Embryonic facial prominence (tissue), 1 donor: ENCODE measurements around the gene FAM168A.

Experiments
- DNase-seq: peaks from one replicate; pipeline ENCODE4 v3.0.0-alpha.2; 2016; ENCODE audit errors: extremely low spot score

The FAM168A gene

DNA sequence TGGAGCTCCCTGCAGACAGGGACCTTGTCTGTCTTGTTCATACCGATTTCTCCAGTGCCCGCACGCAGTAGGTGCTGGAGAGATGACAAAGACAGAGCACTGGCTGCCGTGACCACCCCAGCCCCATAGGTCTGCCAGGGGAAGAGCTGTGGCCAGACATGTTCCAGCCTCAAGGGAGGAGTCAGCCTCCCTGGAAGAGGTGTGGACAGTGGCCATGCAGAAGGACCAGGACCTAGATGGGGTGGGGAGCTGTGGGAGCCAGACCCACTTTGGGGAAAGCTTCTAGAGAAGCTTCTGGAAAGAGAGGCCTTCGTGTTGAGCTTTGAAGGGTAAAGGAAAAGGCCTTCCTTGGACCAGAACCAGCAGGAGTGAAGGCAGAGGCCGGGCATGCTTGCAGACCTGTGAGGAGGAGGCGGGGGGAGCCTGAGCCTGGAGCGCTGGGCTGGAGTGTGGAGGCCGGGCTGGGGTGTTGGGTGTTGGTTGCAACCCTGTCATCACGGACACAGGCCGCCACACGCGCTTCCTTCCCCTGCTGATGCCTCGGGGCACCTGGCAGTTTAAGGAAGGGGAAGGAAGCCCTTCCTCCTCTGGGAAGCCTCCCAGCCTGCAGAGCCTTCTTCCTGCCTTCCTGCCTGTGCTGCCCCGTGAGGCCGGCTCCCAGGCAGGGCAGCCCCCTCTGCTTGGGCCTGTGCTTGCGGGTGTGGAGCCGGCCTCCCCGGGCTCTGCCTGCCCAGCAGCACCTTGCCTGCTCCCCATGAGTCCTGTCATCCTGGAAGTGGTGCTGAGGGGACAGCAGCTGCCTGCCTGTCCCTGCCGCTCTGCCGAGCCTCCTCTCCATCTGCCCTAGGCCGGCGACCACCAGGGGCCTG, 209.4 kb downstream of the FAM168A start:
- DNase-seq = no peak

DNA sequence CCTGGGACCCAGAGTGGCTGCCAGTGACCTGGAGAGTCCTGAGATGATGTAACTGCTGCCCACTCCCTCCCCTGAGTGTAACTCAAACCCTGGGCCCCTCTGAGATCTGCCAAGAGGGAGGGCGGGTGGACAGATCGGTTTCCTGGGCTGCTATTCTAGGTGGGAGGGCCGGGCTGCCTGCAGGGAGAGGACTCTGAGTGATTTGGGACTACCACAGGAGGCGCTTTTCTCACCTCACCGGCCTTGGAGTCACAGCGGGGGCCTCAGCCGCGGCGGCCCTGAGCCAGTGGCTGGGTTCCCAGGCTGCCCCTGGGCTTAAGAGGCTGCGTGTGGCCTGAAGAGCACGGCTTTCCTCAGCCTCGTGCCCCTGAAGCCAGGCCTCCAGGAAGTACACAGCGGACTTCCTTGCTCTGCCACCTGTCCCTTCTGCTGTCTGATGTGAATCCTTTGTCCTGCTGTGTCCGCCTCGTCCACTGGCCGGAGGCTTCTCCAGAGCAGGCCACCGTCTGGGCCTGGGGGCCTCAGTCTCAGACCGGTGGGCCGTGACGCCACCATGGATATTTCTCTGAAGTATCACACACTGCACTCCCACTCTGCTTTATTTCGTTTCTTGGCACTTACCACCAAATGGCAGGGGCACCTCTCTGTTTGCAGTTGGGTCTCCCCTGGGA, 210.2 kb downstream of the FAM168A start:
- no peak for DNase-seq

DNA sequence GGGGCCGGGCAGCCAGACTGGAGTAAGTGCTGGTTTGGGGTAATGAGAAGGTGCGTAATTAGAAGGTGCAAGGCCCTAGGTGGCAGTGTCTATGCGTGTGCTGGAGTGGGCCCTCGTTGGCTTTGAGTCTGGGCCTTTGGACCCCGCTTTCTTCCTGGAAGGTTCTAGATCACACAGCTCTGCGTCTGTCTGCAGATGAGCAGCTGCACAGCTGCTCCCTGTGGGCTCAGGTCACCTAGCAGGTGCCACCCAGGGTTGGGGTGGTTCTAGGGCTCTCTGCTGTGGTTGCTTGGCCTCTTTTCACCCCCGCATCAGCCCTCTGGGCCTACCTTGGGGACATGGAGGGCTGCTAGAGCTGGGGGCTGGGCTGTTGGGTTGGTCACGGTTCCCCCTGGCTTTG, 211.4 kb downstream of the FAM168A start:
- no peak for DNase-seq

DNA sequence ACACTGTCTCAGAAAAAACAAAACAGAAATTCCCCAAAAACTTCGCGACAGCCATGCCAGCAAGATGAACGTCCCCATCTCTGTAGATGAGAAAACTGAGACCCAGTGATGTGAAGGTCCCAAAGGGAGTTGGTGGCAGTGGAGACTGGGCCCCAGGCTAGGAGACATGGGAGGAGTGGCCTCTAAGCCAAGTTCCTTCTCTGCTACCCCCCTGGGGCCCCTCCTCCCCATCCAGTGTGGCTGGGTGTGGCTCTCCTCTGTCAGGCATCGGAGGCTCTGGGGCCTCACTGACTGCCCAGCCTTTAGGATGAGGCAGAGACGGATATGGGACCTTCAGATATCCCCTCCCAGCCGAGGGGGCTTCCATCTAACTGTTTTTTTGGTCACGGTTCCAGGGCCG, 211.9 kb downstream of the FAM168A start:
- no peak for DNase-seq

DNA sequence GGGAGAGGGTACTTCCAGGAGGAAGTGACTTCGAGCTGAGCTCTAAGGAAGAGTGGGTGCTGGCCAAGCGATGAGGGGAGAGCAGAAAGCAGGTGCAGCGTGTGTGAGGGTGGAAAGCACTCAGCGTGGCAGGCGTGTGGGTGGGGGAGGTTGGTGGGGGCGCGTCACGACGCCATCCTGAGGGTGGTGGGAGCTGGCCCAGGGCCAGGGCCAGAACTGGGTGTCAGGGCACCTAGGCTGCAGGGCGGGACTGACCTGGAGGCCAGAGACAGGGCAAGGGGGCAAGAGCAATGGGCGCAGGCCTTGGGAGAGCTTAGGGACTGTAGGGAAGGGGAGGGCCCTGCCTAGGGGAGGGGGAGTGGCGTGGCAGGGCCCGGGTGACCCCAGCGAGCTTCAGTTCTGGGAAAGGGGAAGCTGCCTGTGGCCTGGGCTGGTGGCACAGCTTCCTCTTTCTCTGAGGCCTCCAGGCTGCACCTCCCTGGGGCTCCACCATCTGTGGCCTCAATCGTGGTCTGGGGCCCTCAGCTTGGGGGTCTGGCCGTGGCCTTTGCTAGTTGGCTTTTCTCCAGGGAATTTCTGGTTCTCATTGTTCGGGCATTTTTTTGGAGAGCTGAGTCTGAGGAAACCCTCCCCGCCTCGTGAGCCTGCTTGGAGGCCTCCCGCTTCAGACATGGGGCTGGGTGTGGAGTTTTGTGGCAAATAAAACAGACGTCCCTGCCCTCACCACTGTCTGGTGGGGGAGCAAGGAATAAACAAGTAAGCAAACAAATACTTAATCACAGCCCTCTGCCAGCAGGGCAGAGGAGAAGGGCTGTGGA, 212.8 kb downstream of the FAM168A start:
- no peak for DNase-seq

DNA sequence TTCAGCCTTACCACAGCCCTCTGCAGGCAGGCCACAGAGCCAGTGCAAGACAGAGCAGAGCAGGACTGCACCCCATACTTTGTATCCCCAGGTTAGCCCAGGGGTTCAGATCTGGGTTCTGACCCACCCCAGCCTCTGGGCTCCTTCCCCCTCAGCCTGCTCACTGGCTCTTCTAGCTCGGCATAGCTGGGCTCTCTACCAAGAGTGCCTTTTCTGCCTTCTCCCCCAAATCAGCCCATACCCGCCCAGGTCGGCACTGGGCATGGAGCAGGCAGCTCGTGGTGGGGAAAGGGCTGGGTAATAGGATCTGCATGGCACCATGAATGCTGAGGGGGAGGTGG, 213.4 kb downstream of the FAM168A start:
- DNase-seq = no peak

DNA sequence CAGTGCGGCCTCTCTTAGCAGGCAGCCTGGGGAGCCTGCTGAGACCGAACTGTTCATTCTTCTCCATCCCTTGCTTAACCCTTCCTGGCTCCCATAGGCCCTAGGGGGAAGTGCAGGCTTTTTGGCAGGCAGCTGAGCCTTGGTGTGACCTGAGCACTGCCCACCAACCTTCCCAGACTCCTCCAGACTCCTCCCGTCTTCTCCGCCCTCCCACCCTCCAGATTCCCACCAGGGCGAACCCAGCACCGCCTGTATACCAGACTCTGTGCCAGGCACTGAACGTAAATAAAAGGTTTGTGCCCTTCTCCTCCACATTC, 213.8 kb downstream of the FAM168A start:
- DNase-seq = no peak

DNA sequence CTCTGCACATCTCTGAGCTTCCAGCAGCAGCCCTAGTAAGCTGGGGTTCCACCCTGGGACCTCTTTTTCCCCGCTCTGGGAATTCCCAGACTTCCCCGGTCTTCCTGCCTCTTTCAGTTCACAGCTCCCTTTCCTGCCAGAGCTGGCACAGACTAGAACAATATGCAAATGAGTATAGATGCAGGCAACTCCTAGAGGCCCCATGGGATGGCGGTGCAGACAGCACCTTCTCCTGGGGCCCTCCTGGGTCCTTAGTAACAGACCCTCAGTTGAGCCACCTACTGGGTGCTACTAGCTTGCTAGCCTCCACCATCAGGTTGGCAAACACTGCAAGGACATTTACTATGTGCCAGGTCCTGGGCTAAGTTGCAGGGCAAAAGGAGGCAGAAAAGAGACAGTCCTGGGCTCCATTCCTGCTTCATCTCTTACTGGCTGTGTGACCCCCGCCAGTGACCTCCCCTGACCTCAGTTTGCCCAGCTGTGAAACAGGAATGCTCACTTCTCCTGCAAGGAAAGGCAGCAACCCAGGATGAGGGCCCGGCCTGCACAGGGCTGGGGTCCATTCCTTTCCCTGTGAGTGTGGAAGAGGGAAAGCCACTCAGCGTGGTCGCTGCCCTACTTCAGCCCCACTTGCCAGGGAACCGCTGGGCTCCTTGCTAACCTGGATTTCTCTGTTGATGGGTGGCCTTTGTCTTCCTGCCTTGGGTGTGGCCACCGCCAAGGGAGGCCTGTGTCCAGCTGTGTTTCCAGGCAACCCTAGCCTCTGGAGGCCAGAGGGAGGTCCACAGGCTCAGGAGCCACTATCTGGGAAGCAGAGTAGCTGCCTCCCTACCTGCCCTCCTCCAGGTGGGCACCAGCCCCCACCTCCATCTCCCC, 214.4 kb downstream of the FAM168A start:
- no peak for DNase-seq

DNA sequence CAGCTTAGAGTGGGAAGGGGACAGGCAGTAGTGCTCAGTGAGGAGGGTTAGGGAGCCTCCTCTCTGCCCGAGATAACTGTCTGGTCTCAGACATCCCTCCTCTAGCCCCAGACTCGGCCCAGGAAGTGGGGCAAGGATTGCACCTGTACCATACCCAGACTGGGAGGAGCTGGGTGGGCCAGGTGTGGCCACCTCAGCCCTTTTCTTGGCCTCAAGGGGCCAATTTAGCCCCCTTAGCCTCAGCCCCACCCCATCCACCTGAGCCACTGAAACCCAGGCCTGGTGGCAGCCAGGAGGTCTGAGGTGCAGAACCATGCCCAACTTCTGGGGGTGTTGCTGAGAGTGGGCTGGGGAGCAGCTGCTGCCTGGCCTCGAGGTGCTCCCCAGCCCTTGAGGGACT, 215.2 kb downstream of the FAM168A start:
- DNase-seq = no peak

DNA sequence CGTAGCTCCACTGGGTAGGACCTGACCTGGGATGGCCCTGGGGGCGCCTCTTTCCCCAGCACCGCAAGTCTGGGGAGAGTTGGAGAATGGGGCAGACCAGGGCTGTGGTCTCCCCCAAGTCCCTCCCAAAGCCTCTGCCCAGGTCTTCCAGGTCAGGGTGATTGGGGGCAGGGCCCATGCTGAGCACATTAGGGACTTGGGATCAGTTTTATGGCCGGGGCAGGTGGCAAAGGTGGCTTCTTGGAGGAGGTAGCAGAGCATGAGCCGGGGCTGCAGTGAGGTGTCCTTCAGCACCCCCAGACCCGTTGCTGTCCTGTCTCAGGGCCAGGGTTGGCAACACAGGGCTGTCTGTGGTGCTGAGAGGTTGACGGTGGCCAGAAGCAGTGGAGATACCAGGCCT, 215.7 kb downstream of the FAM168A start:
- no peak for DNase-seq

DNA sequence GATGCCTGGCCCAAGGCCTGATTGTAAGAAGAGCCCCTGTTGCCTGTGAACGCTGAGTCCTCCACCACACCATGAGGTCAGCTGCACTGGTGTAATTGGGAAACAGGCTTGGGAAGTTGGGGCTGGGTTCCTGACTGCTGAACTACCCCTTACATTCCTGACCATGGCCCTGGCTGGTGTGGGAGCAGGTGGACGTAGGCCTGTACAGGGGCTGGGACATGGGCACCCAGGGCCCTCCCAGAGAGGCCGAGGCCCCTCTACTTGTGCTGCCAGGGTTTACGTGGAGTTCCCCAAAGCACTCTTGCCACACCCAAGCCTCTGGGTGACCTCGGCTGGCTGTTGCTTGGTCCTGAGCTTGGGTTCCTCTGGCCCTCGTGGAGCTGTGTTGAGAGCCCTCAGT, 216.3 kb downstream of the FAM168A start:
- DNase-seq = no peak

DNA sequence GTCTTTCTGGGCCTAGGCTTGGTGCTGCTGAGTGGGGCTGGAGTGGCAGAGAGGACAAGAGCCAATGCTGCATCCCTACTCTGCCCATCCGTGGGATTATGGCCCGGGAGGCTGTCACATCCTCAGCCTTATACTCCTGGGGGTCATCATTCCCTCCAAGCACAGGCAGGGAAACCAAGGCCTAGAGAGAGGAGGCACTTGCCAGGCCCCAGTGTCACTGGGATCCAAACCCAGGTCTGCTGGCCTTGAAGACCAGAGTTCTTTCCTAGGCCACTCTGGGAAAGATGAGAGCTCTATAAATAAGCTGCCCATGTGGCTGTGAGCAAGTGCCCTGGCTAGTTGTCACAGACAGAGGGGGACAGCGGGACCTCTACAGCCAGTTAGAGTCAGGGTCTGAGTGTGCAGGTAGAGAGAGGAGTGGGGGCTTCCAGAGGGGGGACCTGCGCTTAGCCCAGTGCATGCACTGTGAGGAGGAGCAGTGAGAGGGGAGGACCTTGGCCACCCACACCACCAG, 217.0 kb downstream of the FAM168A start:
- no peak for DNase-seq

DNA sequence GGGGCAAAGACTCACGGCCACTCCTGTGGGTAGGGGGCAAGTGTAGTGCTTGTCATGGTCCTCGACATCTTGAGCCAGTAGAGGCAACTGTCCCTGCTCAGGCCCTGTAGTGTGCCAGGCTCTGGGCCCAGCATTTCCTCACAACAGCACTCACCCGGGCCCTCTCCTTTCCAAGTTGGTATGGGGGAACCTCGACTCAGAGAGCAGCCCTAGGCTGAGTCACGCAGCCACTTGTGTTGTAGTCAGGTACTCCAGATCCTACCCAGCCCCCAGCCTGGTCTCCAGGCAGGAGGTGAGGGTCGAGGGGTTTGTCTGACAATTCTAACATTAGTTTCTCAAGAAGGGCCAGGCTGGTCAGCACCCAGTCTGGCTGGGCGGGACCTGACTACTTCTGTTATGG, 217.6 kb downstream of the FAM168A start:
- DNase-seq = no peak

DNA sequence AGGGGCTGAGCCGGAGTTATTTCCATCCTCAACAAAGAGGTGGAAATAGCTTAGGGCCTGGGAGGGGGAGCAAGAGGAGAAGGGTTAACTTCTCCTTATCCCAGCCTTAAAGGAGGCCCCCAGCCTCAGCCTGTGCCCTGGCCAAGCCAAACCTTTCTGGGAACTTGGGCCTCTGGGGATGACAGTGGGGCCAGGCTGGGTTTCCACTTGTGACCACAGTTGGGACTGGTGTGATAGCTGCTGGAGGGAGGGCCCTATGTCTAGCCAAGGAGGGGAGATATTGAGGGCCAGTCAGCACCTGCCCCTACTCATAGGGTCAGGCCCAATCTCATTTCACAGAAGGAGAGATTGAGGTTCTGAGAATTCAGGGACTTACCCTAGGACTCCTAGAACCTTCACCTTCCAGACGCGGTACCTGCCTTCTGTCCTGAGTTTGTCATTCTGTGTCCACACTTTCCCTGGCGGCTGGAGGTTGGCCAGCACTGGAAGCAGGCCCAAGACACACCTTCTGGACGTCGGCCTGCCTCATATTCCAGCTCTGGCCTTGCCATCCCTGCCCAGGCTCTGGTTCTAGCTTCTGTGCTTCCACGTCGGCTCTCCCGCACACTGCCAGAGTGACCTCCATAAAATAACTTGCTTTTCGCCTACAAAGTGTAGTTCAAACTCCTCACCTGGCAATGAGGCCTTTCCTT, 218.6 kb downstream of the FAM168A start:
- DNase-seq = no peak

DNA sequence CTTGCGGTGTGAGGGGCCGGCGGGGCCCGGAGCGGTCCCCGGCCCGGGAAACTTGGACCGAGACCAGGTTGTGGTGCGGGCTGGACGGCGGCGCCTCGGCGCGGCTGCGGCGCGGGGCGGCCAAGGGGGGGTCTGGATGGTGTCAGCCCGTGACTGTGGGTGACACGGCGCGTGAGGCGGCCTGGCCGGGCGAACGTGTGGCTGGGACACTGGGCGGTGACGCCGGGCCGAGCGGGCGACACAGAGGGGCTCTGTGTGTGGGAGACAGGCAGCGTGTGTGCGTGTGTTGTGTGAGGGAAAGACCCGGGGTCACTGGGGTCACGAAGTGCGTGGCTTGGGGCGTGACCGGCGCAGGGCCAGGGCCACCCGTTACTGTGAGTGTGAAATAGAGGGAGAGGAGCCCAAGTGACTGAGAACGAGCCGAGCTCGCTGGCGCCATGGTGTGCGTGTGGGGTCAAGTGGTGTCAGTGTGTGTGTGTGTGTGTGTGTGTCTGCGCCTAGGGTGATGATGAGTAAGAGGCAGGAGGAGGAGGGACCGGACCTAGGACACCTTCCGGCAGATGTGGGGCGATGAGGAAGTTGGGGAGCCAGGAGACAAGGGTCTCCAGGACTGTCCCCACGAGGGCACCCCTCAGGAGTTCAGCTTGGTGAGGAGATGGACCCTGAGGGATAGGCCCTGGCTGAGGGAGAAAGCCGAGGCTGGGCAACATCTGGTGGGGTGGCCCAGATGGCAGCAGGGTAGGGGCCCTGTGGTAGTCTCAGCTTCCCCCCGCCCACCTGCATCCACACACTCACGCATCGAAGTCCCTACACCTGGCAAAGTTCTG, 220.9 kb downstream of the FAM168A start:
- no peak for DNase-seq

DNA sequence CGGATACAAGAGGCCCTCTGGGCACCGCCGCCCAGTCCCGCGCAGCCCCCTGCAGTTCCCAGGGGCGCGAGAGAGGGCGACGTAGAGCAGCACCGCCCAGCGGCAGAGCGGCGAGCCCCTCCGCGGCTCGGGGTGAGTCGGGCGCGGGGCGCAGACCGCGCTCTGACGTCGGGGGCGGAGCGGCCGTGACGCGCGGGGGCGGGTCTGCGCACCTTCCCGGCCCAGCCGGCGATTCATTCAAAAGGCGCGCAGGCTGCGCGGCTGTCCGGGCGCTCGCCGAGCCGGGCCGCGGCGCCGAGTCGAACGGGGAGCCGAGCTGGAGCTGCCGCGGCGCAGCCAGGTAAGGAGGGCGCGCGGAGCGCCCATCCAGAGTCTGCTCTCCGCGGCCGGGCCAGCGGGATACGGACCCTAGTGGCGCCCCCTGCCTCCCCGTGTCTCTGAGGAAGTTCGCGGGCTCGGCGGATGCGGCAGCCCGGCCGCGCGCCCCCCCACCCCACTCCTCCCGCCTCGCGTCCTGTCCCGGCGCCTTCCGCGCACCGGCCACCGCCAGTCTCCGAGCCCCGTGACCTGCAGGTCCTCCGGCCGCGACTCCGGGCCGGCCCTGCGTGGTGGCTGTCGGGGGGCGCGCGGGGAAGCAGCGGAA, 221.6 kb downstream of the FAM168A start, which contains the start of gene RELT:
RELT (plus strand) TSS at position 240 of the 643 bp plus-strand sequence. CDS start 12,738 bp downstream, outside the sequence.
- DNase-seq = peak; percentile 79

DNA sequence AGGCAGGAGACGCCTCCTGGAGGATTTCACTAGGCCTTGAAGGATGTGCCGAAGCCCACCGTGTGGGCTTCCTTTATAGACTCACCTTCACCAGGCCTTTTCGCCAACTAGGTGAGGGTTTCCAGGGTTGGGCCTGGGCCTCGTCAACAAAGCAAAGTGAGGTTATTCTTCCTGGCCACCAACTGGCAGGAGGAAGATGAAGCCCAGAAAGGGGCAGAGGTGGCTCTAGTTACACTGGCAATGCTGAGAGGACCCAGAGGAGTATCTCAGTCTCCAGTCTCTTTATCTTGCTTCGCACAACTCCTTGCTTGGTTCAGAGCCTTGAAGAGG, 222.1 kb downstream of the FAM168A start:
- DNase-seq = no peak

DNA sequence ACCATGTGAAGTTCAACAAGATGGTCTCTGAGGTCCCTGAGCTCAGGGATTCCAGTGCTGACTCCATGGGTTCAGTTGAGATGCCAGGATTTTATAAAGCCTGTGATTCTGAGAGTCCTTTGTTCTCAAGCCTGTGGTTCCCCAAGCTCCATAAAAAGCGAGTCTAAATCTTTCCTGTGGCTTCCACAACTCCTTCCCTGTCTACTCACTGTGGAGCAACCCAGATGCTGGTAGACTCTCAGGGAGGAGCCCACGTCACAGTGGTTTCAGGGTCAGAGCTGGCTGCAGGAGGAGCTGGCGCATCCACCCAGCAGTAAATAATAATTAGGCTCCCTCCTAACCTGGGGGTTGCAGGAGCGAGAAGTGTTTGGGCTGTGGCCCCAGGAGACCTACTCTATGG, 223.8 kb downstream of the FAM168A start:
- DNase-seq = no peak

DNA sequence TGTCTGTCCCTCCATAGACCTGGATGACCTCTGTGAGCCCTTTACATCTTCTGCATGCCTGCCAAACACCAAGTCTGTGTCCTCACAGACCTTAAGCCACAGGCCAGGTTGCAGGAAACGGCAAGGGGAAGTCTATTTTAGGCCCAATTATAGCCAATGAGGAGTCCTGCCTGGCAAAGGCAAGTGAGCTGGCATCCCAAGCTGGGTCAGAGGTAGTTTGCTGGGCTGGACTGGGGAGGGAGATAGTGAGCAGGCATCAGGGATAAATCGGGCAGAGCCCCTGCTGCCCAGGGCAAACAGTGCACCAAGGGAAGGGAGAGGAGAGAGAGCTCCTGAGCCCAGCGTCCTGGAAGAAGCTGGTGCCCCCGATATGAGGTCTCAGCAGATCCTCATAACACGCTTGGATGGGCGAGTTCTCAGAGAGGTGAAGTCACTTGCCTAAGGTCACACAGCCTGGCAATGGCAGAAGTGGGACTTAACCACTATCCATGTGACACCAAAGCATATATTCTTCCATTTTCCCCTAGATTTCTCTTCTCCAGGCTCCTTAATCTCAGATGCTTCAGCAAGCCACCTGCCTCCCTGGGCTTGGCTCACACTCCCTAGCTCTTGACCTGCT, 225.4 kb downstream of the FAM168A start:
- DNase-seq = no peak
